ENCODE results near the gene C12orf43.

DNA sequence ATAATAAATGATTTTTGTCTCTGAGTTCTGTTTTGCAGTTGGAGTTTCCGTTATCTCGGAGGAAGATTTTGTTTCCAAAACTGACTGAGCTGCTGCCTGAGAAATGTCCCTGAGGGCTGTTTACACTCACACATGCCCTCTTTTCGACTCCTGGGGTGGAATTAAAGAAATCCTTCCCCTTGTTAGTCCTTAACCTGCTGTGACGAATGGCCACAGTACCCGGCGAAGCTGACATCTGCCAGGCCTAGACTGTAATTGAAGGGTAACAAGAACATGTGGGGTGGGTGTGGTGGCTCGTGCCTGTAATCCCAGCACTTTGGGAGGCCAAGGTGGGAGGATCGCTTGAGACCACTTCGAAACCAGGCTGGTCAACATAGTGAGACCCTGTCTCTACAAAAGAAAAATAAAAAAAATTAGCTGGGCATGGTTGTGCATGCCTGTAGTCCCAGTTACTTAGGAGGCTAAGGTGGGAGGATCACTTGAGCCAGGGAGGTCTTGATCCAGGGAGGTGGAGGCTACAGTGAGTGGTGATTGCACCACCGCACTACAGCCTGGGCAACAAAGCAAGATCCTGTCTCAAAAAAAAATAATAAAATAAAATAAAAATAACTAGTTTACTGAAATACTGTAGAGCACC, 14.4 kb upstream of the C12orf43 start:
- TF ChIP-seq, protein P1, sequence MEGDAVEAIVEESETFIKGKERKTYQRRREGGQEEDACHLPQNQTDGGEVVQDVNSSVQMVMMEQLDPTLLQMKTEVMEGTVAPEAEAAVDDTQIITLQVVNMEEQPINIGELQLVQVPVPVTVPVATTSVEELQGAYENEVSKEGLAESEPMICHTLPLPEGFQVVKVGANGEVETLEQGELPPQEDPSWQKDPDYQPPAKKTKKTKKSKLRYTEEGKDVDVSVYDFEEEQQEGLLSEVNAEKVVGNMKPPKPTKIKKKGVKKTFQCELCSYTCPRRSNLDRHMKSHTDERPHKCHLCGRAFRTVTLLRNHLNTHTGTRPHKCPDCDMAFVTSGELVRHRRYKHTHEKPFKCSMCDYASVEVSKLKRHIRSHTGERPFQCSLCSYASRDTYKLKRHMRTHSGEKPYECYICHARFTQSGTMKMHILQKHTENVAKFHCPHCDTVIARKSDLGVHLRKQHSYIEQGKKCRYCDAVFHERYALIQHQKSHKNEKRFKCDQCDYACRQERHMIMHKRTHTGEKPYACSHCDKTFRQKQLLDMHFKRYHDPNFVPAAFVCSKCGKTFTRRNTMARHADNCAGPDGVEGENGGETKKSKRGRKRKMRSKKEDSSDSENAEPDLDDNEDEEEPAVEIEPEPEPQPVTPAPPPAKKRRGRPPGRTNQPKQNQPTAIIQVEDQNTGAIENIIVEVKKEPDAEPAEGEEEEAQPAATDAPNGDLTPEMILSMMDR (conservative IDR thresholded peaks at IDR 0.05; ENCODE audit: low read depth, low read length): no peak
- no peak for TF ChIP-seq SMC3 (IDR thresholded peaks at IDR 0.05; ENCODE audit: low read depth, low read length)
- TF ChIP-seq POLR2A (IDR thresholded peaks at IDR 0.05; ENCODE audit: low read depth, low read length): no peak
- no peak for TF ChIP-seq RAD21 (IDR thresholded peaks at IDR 0.05; ENCODE audit: low read length)
- TF ChIP-seq, protein P2, sequence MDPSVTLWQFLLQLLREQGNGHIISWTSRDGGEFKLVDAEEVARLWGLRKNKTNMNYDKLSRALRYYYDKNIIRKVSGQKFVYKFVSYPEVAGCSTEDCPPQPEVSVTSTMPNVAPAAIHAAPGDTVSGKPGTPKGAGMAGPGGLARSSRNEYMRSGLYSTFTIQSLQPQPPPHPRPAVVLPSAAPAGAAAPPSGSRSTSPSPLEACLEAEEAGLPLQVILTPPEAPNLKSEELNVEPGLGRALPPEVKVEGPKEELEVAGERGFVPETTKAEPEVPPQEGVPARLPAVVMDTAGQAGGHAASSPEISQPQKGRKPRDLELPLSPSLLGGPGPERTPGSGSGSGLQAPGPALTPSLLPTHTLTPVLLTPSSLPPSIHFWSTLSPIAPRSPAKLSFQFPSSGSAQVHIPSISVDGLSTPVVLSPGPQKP (IDR thresholded peaks at IDR 0.05; ENCODE audit: borderline replicate concordance, low read depth, low read length): no peak
- no peak for TF ChIP-seq MAFK (IDR thresholded peaks at IDR 0.05; ENCODE audit: low read depth, low read length)
